ENCODE data around the gene ZNF468.
"Not testable (repeated sequence)": the region's sequence is repeated elsewhere in the genome, so short reads cannot be mapped to it uniquely, and the experiment has no call there.

The ZNF468 gene

DNA sequence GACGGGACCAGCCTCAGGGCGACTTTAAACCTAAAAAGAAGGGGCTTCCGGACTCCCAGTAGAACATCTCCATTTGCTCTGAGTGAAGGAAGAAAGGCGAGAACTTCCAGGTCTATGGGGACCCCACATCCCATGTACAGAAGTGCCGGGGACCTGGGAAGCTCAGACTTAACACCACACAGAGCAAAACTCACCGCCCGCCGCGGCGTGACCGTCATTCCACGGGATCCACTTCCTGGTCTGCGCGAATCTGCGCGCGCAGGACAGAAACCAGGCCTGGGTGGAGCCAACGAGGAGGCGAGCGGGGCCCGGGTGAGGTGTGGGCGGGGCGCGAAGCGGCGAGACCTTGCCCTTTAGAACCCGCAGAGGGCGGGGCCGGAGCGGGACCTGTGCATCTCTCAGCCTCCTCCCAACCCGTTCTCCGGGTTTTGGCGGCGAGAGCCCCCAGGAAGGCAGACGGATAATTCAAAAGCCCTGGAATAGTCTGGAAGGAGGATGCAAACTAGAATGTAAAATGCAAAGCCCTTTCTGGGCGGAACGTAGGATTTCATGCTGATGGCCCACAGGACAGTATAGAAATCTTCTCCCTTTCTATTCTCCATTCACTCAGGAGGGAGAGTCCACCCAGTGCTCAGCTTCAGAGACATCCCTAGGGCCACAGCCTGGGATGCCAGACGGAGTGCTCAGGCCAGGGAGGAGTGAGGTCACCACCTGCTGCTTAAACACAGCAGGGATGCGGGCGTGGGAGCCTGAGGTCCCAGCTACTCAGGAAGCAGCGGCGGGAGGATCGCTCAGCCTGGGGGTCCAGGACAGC, at the start of gene ZNF468:
Gene ZNF468, minus strand, starts transcription at position 242 of the 814 bp plus-strand sequence. CDS start 3,347 bp downstream, outside the sequence.
- DNase-seq: peak; percentile 66

DNA sequence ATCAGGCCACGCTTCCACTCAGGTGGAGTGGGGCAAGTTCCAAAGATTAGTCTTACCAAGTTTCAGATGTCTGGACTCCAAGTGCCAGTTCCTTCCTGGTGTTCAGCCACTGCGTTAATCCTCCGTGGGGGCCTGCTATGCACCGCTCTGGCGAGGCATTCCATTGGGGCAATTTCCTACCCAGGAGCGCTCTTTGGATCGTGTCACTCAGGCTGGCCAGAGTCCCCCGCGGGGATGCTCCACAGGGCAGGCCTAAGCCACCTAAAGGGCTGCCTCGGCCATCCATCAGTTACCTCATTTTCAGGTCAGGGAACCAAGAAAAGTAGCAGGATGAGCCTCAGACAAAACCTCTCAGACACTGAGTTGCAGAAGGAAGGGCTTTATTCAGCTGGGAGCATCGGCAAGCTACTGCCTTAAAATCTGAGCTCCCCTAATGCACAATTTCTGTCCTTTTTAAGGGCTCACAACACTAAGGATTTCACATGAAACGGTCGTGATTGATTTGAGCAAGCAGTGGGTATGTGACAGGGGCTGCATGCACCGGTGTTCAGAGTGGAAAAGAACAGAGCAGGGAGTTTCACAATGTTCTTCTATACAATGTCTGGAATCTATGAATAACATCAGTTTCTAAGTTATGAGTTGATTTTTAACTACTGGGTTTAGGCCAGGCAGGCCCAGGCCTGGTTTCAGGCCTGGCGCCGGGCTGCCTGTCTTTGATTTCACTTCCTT, 46.8 kb upstream of the ZNF468 start:
- not testable (repeated sequence) for DNase-seq

DNA sequence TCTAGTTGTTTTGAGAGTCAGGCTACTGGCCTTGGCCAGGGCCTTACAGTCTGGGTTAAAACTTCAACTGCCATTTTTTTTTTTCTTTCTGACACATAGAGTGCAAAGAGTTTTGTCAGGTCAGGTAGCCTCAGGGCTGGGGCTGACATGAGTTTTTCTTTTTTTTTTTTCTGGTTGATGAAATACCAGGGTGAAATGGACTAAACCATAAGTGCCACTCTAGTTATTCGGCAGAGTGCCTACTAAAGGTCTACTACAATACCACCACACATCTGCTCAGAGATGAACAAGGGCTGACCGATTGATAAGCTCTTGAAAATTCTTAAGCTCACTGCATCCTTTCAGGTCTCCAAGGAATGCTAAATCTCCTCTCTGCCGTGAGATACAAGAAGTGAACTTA, 44.4 kb upstream of the ZNF468 start:
- DNase-seq: no peak

DNA sequence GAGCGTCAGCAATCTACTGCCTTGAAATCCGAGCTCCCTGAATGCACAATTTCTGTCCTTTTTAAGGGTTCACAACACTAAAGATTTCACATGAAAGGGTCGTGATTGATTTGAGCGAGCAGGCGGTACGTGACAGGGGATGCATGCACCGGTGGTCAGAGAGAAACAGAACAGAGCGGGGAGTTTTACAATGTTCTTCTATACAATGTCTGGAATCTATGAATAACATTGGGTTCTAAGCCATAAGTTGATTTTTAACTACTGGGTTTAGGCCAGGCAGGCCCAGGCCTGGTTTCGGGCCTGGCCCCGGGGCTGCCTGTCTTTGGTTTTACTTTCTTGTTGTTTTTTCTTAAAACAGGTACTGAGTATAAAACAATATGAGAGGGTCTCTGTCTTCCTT, 41.2 kb upstream of the ZNF468 start:
- DNase-seq: not testable (repeated sequence)

DNA sequence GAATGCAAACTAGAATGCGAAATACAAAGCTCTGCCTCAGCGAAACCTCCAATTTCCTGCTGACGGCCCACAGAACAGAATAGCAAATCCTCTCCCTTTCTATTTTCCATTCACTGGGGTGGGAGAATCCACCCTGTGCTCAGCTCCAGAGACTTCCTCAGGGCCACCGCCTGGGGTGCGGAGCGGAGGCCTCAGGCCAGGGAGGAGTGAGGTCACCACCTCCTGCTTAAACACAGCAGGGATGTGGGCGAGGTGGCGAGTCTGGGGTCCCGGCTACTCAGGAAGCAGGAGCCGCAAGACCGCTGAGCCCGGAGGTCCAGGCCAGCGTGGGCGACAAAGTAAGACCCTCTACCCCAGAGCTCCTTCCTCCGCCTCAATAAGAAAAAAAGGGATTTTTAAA, 40.7 kb upstream of the ZNF468 start:
- DNase-seq: no peak

DNA sequence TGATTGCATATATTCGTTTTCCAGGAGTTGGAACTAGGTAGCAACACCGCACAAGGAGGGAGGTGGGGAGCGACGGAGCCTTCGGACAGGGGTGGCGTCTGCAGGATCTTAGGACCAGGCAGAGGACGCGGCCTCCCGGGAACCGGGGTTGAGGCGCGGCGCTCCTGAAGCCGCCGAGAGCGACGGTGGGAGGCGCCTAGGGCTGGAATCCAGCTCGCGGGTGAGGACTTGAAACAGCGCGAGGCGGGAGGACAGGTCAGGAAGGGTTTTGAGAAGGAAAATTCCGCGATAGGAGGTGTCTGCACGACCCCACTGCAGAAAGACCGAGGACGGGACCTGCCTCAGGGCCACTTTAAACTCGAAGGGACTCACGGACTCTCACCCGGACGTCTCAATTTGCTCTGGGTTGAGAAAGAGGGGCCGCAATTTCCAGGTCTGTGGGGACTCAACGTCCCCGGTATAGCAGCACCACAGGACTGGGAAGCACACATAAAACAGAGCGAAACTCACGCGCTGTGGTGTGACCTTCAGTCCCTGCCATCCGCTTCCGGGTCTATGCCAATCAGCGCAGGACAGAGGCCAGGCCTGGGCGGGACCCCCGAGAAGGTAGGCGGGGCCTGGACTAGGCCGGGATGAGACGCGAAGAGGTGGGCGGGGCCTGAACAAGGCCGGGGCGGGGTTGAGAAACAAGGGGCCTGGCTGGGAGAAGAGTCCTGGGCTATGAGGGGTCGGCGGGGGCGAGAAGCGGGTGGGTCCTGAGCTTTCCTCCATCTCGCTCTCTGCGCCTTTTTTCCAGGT, 39.9 kb upstream of the ZNF468 start, which contains the start of gene ZNF320:
Gene ZNF320, minus strand, starts transcription at position 498 of the 798 bp plus-strand sequence. CDS start 7,380 bp downstream, outside the sequence.
- DNase-seq: peak; percentile 89

DNA sequence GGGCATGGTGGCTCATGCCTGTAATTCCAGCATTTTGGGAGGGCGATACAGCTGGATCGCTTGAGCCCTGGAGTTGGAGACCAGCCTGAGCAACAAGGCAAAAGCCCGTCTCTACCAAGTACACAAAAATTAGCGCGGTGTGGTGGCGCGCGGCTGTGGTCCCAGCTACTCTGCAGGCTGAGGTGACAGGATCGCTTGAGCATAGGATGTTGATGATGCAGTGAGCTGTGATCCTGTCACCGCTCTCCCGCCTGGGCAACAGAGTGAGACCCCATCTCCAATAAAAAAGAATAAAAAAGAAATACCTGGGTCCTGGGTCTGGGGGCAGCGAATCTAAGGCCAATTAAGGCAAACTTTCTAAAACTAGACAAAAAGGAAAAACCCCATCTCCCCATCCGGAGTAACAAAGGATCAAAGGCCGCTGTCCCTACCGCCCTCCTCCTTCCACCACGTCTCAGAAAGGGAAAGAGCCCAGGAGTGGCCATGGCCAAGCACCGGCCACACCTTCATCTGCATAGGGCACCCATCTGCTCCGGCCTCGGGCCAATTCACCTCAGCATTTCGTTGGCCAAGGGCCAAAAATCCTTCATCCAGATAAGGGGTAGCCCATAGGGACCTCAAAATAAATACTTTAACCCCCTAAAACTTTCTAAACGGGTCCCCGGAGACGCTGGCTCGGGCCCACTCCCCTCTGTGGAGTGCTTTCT, 39.2 kb upstream of the ZNF468 start:
- DNase-seq: no peak

DNA sequence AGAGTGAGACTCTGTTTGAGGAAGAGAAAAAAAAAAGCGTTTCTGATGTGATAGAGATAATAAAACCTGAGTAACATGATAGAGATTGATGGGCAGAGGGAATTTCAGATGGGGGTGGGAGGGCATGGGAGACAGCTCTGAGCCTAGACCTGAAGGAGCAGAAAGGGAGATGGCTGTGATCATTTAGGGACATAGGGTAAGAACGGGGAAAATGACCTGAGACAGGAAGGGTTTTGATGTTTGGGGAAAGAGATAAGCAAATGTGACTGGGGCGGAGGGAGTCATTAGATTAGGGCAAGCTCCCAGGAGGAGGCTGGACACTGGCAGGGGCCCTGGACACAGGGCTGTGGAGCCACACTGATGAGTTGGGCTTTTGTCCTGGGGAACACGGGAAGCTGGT, 33.9 kb upstream of the ZNF468 start:
- no peak for DNase-seq

DNA sequence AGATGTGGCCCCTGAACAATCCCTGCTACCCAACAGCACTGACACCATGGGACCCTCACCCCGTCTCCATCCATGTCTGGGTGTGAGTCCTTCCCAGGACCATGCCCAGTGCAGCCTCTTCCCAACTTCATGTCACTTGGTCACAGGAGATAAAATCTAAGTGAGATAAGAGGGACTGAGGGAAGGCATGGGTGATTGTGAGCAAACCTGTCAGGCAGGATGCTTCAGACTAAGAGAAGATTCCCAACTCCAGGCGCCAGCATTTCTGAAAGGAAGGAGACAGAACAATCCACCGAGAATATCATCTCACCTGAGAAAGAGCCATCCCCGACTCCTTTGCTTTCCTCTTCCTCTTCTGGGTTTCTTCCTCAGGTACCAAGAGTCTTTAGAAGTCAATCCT, 32.5 kb upstream of the ZNF468 start:
- no peak for DNase-seq

DNA sequence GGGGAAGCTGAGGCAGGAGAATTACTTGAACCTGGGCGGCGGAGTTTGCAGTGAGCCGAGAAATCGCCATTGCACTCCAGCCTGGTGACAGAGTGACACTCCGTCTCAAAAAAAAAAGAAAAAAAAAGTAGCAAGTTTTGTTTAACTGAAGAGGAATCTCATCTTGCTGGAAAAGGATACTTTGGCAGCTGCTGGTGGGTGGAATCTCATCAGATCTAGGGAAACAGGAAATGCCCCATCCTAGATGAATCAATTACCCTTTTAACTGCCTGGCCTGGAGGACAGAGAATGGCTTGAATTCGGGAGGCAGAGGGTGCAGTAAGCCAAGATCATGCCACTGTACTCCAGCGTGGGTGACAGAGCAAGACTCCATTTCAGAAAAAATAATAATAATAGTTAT, 31.7 kb upstream of the ZNF468 start:
- DNase-seq: no peak

DNA sequence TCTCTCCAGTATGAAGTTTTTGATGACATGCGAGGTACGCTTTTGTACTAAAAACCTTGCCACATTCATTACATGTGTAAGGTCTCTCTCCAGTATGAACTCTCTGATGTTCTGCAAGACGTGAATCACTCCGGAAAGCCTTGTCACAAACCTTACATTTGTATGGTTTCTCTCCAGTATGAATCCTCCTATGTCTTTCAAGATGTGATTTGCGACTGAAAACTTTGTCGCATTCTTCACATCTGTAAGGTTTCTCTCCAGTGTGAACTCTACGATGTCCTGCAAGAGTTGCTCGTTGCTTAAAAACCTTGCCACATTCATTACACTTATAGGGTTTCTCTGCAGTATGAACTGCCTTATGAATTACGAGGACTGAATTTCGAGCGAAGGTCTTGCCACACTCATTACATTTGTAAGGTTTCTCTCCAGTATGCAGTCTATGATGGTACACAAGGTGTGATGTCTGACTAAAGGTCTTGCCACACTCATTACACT, 23.5 kb upstream of the ZNF468 start:
- DNase-seq: no peak

DNA sequence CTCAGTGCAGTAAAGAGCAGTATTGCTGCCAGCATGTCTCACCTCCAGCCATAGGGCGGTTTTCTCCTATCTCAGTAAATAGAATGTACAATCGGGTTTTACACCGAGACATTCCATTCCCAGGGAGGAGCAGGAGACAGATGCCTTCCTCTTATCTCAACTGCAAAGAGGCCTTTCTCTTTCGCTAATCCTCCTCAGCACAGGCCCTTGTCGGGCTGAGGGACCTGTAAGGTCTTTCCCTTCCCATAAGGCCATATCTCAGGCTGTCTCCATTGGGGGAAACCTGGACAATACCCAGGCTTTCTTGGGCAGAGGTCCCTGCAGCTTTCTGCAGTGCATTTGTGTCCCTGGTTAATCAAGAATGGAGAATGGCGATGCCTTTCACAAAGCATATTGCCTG, 15.6 kb upstream of the ZNF468 start:
- not testable (repeated sequence) for DNase-seq

DNA sequence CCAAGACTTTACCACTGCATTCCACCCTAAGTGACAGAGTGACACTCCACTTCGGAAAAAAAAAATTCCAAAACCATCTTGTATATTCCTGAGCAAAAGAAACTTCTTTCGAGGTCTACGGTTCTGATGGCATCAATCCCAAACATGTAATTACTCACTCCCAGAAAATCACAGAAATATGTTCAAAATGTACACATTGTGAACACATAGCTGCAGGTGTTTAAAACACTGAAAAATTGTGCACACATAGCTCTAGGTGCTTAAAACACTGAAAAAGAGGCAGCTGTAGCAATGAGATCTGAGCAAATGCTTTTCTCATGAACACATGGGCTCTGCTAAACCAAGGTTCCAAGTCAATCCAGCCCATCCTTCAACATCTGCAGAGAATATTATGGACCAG, 14.0 kb upstream of the ZNF468 start:
- DNase-seq: no peak

DNA sequence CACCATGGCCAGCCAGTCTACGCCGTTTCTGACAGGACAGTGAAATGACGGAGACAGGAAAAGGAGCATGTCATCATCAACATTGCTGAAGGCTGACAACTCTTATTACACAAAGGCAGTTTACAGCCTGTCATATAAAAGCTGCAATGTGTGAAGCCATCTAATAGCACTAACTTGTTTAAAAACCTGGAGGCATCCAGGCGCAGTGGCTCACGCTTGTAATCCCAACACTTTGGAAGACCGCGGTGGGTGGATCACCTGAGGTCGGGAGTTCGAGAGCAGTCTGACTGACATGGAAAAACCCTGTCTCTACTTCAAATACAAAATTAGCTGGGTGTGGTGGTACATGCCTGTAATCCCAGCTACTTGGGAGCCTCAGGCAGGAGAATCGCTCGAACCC, 10.6 kb upstream of the ZNF468 start:
- DNase-seq: not testable (repeated sequence)

DNA sequence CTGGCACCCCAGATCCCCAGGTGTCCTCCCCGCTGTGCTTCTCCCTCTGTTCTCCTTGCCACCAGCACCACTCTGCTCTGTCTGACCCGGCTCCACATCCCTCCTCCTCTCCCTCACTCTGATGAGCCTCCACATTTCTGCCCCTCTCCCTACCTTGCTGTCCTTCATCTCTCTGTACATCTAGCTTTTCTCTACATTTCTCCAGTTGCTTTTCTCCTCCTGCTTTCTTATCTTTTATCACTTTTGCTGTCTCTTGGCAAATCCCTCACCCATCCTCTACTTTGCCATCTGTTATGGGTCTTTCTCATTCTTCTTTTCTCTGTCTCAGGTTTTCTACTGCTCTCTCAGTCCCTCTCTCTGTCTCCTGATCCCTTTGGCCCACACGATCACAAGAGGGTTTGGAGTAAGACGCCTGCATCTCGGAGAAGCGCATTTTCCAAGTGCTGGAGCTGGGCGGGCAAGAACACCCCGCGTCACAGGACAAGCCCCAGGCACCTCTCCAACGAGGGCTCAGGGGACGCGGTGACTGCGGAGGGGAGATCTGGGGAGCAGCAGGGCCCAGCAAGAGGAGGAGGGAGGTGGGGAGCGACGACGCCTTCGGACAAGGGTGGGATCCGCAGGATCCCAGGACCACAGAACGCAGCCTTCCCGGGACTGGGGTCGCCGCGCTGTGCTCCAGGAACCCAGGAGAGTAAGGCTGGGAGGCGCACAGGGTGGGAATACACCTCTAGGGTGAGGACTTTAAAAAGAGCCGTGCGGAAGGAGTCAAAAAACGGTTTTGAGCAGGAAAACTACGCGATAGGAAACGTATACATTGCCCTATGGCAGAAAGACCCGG, 660 bp downstream of the ZNF468 start:
- not testable (repeated sequence) for DNase-seq

DNA sequence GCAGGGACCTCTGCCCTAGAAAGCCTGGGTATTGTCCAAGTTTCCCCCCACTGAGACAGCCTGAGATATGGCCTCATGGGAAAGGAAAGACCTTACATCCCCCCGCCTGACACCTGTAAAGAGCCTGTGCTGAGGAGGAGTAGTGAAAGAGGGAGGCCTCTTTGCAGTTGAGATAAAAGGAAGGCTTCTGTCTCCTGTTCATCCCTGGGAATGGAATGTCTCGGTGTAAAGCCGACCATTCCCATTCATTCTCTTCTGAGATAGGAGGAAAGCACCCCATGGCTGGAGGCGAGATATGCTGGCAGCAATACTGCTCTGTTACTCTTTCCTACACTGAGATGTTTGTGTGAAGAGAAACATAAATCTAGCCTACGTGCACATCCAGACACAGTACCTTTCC, 10.1 kb downstream of the ZNF468 start:
- not testable (repeated sequence) for DNase-seq

DNA sequence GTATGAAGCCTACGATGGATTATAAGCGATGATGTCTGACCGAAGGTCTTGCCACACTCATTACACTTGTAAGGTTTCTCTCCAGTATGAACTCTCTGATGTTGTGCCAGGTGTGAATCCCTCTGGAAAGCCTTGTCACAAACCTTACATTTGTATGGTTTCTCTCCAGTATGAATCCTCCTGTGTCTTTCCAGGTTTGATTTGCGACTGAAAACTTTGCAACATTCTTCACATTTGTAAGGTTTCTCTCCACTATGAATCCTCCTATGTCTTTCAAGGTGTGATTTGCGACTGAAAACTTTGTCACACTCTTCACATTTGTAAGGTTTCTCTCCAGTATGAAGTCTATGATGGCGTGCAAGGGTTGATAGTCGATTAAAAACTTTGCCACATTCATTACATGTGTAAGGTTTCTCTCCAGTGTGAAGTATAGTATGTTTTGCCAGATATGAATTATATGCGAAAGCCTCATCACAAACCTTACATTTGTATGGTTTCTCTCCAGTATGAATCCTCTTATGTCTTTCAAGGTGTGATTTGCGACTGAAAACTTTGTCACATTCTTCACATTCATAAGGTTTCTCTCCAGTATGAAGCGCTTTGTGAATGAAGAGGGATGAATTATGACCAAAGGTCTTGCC, 16.5 kb downstream of the ZNF468 start:
- not testable (repeated sequence) for DNase-seq

DNA sequence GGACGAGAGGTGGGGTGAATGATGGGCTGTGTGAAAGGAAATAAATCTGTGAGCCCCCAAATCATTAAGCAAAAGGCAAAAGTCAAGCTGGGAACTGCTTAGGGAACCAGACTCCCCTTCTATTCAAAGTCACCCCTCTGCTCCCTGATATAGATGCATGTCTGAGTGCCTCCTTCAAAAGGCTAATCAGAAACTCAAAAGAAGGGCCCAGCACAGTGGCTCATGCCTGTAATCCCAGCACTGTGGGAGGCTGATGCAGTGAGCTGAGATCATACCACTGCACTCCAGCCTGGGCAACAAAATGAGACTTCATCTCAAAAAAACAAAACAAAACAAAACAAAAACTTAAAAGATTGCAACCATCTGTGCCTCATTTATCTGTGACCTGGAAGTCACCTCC, 23.1 kb downstream of the ZNF468 start:
- DNase-seq: not testable (repeated sequence)

DNA sequence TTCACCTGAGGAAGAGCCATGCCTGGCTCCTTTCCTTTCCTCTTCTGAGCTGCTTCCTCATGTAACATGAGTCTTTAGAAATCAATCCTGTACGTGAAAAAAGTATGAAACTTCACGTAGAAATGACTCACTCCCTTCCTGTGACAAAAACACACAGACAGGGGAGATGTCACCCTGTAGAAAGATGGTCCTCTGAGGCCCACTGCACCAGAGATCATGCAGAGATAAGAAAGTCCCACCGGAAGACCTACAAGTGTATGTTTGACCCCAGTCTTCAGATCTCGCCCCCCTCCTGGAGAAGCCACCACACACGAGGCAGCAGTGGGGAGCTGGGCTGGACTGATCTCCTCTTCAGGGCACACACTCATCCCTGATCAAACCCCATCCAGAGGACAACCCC, 23.9 kb downstream of the ZNF468 start:
- not testable (repeated sequence) for DNase-seq

DNA sequence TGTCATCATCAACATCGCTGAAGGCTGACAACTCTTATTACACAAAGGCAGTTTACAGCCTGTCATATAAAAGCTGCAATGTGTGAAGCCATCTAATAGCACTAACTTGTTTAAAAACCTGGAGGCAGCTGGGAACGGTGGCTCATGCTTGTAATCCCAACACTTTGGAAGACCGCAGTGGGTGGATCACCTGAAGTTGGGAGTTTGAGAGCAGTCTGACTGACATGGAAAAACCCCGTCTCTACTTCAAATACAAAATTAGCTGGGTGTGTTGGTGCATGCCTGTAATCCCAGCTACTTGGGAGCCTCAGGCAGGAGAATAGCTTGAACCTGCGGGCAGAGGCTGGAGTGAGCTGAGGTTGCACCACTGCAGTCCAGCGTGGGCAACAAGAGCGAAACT, 27.6 kb downstream of the ZNF468 start:
- not testable (repeated sequence) for DNase-seq

DNA sequence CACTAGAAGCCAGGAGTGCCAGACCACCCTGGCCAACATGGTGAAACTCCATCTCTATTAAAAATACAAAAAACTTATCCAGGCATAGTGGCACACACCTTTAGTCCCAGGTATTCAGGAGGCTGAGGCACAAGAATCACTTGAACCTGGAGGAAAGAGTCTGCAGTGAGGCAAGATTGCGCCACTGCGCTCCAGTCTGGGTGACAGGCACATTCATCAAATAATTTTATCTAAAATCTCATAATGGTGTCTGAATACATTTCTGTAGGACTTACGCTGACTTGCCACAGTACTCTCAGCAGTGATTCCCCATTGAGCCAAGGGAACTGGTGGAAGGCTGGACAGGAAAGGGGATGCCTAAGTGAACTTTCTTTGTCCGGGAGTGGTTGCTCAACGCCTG, 31.7 kb downstream of the ZNF468 start:
- DNase-seq: no peak

Data from stimulated activated CD4-positive, alpha-beta T cell treated with anti-CD3 and anti-CD28 coated beads, Interleukin-4, amount 100 ng/mL, for 1 hour (primary cell).